PC-3 (cell line): ENCODE results near the gene CUTC. TPM values are rescaled to one million over a fixed set of nuclear protein-coding genes. Genes with fewer than 3 reads are reported as not detected.

Source experiments
- ATAC-seq: fragments of 200-7000 bp; cut with Tn5 transposase; 2 replicates; pipeline ENCODE4 v1.9.1; 2020; ENCODE audit warnings: mild to moderate bottlenecking, moderate library complexity
- Bru-seq: library from RNA; stranded (reverse); fragments of 400-500 nt; gene quantifications from one replicate; lab custom pipeline; 2021; lab: Mats Ljungman, UMichigan
- BruChase-seq, 2 experiments: library from RNA; stranded (reverse); fragments of 400-500 nt; gene quantifications; one replicate each; lab custom pipeline; 2021; lab: Mats Ljungman, UMichigan
- BruUV-seq: library from RNA; stranded (reverse); fragments of 400-500 nt; replicated peaks from 2 replicates; lab custom pipeline; 2021; lab: Mats Ljungman, UMichigan
- CTCF ChIA-PET: fragments of 300-600 bp; sonication (Branson Sonifier 250); formaldehyde crosslinking; loops from one replicate; lab custom pipeline; 2022; ENCODE audit warnings: antibody characterized with exemption; lab: Charles Lee
- POLR2A ChIA-PET: fragments of 300-600 bp; sonication (Branson Sonifier 250); formaldehyde crosslinking; loops from one replicate; lab custom pipeline; 2022; ENCODE audit warnings: antibody characterized with exemption; ENCODE audit not compliant: unreplicated experiment; lab: Charles Lee
- DNase-seq: peaks from one replicate; pipeline ENCODE4 v3.0.0-alpha.2; 2015
- H2AFZ ChIP-seq: fragments of 300-600 bp; sonication (generic); 2 replicates; pipeline ENCODE4 v1.6.0; 2016; ENCODE audit warnings: antibody characterized with exemption, low read length
- H3F3A ChIP-seq: fragments of 300-600 bp; sonication (generic); one replicate; pipeline ENCODE4 v1.6.0; 2017; ENCODE audit warnings: antibody characterized with exemption, low read length, control low read depth, mild to moderate bottlenecking; ENCODE audit not compliant: unreplicated experiment
- H3K27ac ChIP-seq: fragments of 300-600 bp; sonication (generic); 2 replicates; pipeline ENCODE4 v1.5.1; 2016; ENCODE audit warnings: mild to moderate bottlenecking, low read length
- H3K27me3 ChIP-seq: fragments of 300-600 bp; sonication (generic); 2 replicates; pipeline ENCODE4 v1.6.1; 2016; ENCODE audit warnings: low read length, mixed read lengths
- H3K36me3 ChIP-seq: fragments of 300-600 bp; sonication (generic); 2 replicates; pipeline ENCODE4 v1.6.1; 2016; ENCODE audit warnings: low read depth, mixed run types, low read length, mixed read lengths
- H3K4me1 ChIP-seq: fragments of 300-600 bp; sonication (generic); 2 replicates; pipeline ENCODE4 v1.5.1; 2016; ENCODE audit warnings: low read length; ENCODE audit not compliant: insufficient read depth
- H3K4me2 ChIP-seq: fragments of 300-600 bp; sonication (generic); 2 replicates; pipeline ENCODE4 v1.6.0; 2016; ENCODE audit warnings: low read length
- H3K4me3 ChIP-seq: fragments of 300-600 bp; sonication (generic); 2 replicates; pipeline ENCODE4 v1.5.1; 2016; ENCODE audit warnings: mild to moderate bottlenecking, low read length, mixed read lengths
- H3K79me2 ChIP-seq: fragments of 300-600 bp; sonication (generic); 2 replicates; pipeline ENCODE4 v1.6.1; 2017; ENCODE audit warnings: low read length, mixed read lengths
- H3K9ac ChIP-seq: fragments of 300-600 bp; sonication (generic); 2 replicates; pipeline ENCODE4 v1.6.0; 2016; ENCODE audit warnings: mild to moderate bottlenecking, low read length
- H3K9me2 ChIP-seq: fragments of 300-600 bp; sonication (generic); replicated peaks from 2 replicates; pipeline ENCODE4 v1.6.1; 2016; ENCODE audit warnings: mixed run types, low read length, mixed read lengths
- H3K9me3 ChIP-seq: fragments of 300-600 bp; sonication (generic); 2 replicates; pipeline ENCODE4 v1.6.1; 2016; ENCODE audit warnings: low read length, mixed read lengths
- H4K20me1 ChIP-seq: fragments of 300-600 bp; sonication (generic); 2 replicates; pipeline ENCODE4 v1.6.1; 2016; ENCODE audit warnings: low read length, mixed read lengths
- CTCF ChIP-seq: fragments of 300-600 bp; sonication (generic); conservative IDR thresholded peaks from 2 replicates; pipeline ENCODE4 v1.5.1; 2017; ENCODE audit warnings: antibody characterized with exemption, low read depth, mild to moderate bottlenecking, low read length
- EZH2 ChIP-seq: fragments of 300-600 bp; sonication (generic); IDR thresholded peaks from one replicate; pipeline ENCODE4 v1.6.1; 2017; ENCODE audit warnings: antibody characterized with exemption, mild to moderate bottlenecking, low read length; ENCODE audit not compliant: unreplicated experiment
- EZH2phosphoT487 ChIP-seq: fragments of 300-600 bp; sonication (generic); IDR thresholded peaks from 2 replicates; pipeline ENCODE4 v1.6.1; 2018; ENCODE audit warnings: mild to moderate bottlenecking, antibody characterized with exemption, low read length, borderline replicate concordance
- intact Hi-C: fragments of 100-400 bp; cut with micrococcal nuclease; formaldehyde crosslinking; loops from 2 replicates; pipeline ENCODE4 v1.9.0; 2023
- long read RNA-seq: library from polyadenylated mRNA; unstranded; transcript quantifications from one replicate; pipeline ENCODE4 v2.0.0, GENCODE V29; 2021; ENCODE audit not compliant: unreplicated experiment
- total RNA-seq: library from RNA; depleted of rRNA; stranded (reverse); fragments of >200 nt; gene quantifications from 2 replicates; pipeline ENCODE4 v1.2.3, GENCODE V29; 2014; rRNA removed

The CUTC gene, protein sequence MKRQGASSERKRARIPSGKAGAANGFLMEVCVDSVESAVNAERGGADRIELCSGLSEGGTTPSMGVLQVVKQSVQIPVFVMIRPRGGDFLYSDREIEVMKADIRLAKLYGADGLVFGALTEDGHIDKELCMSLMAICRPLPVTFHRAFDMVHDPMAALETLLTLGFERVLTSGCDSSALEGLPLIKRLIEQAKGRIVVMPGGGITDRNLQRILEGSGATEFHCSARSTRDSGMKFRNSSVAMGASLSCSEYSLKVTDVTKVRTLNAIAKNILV
- total RNA-seq: 10.2 and 14.5 TPM in 2 replicates
- Bru-seq, nascent RNA: percentile 66 among the genes with signal in this experiment
- percentile 61 among the genes with signal in this experiment for BruChase-seq, experiment 1, labeled RNA remaining after a 6-hour chase
- BruChase-seq, experiment 2, labeled RNA remaining after a 2-hour chase: percentile 60 among the genes with signal in this experiment
- long read RNA-seq, partial matches to known transcripts: 1 of 14 reads
- long read RNA-seq, other reads (novel, unspliced or antisense): 8 of 14 reads

GRCh38 chr10:99732033-99732842 lies at the start of gene CUTC, which contains the start of gene COX15:
CUTC (plus strand) TSS chr10:99732234; CDS start chr10:99732349, 115 bp downstream.
COX15 (minus strand) TSS chr10:99732127; CDS start chr10:99732049, 78 bp downstream.
- peak within 1 kb of the TSS; percentile 91 for H3K9ac ChIP-seq
- H3K4me1 ChIP-seq: peaks cover 3% of the 10 kb centered on the region; the same call in 1 of the 2 replicates
- TF ChIP-seq CTCF (no peak; the same call in 1 of the 2 replicates), EZH2 (no peak), EZH2phosphoT487 (no peak)
- ATAC-seq (peak; percentile 88), DNase-seq (peak; percentile 95)
- peaks cover 30% of the 10 kb centered on the region for H3K79me2 ChIP-seq
- ChIA-PET CTCF (interaction anchor here (1.5 kb wide), 1 partner anchor 114 kb away, joined by 13 read pairs; no protein-coding TSS in a partner anchor), POLR2A (interaction anchor here (0.5 to 1.2 kb wide), 5 partner anchors 41 to 114 kb away, joined by 3 to 18 read pairs (median 6); no protein-coding TSS in a partner anchor)
- H3K4me3 ChIP-seq: peak within 1 kb of the TSS; percentile 95
- peak within 1 kb of the TSS; percentile 89 for H3K27ac ChIP-seq
- H3K9me3 ChIP-seq: no peaks in the 10 kb centered on the region
- peak within 1 kb of the TSS; percentile 86 for H2AFZ ChIP-seq
- 0 out of 2 replicates have a peak, but pooled peaks cover 3% of the 10 kb centered on the region for H3K36me3 ChIP-seq
- no peaks in the 10 kb centered on the region for H3K27me3 ChIP-seq
- H3K4me2 ChIP-seq: peak within 1 kb of the TSS; percentile 90
- TSS peak; percentile 78 for BruUV-seq
- H4K20me1 ChIP-seq: no peaks in the 10 kb centered on the region
- intact Hi-C loops: loop anchor here (1.0 to 5.0 kb wide), 2 partner anchors 100 to 114 kb away; no protein-coding TSS in a partner anchor
- no peaks in the 10 kb centered on the region for H3F3A ChIP-seq
- H3K9me2 ChIP-seq: no peaks in the 10 kb centered on the region

GRCh38 chr10:99682752-99683151 lies 49.3 kb upstream of the CUTC start:
- intact Hi-C loops: loop anchor here (1.0 to 10.0 kb wide), 3 partner anchors 24 to 248 kb away; partner anchors contain the start of genes ENTPD7 and GOT1
- H3K27me3 ChIP-seq: no peaks in the 10 kb centered on the region
- H3K4me3 ChIP-seq: no peak overlapping the region
- no peak overlapping the region for H3K27ac ChIP-seq
- no peak overlapping the region for H3K9ac ChIP-seq
- H3F3A ChIP-seq: no peaks in the 10 kb centered on the region
- no peaks in the 10 kb centered on the region for H3K9me3 ChIP-seq
- CTCF ChIA-PET: interaction anchor here (0.5 kb wide), 1 partner anchor 51 kb away, joined by 3 read pairs; no protein-coding TSS in a partner anchor
- no TSS peak for BruUV-seq
- H4K20me1 ChIP-seq: no peaks in the 10 kb centered on the region
- peaks cover 10% of the 10 kb centered on the region; the same call in 1 of the 2 replicates for H3K36me3 ChIP-seq
- peak; percentile 36 for DNase-seq
- H3K9me2 ChIP-seq: no peaks in the 10 kb centered on the region
- POLR2A ChIA-PET: interaction anchor here (0.6 kb wide), 1 partner anchor 29 kb away, joined by 5 read pairs; no protein-coding TSS in a partner anchor
- peaks cover 17% of the 10 kb centered on the region for H3K4me1 ChIP-seq
- no peak for TF ChIP-seq EZH2
- TF ChIP-seq CTCF: peak; percentile 43; the same call in 1 of the 2 replicates
- no peak overlapping the region for H2AFZ ChIP-seq
- no peaks in the 10 kb centered on the region for H3K79me2 ChIP-seq
- no peak overlapping the region for H3K4me2 ChIP-seq
- ATAC-seq: peak; percentile 71
